H9 (cell line): ENCODE data around the gene TMEM209. TPM values are rescaled to one million over a fixed set of nuclear protein-coding genes. Genes with fewer than 3 reads are reported as not detected.

Experiments
- DNase-seq: peaks from one replicate; pipeline ENCODE4 v3.0.0-alpha.2; 2017
- H2AFZ ChIP-seq: one replicate; pipeline ENCODE4 v1.6.1; 2013; ENCODE audit warnings: mild to moderate bottlenecking, low read length, control low read depth, moderate library complexity
- H2AK5ac ChIP-seq: 2 replicates; pipeline ENCODE4 v1.6.1; 2013; ENCODE audit warnings: low read length, control low read depth, mixed read lengths; ENCODE audit not compliant: insufficient read length
- H2BK120ac ChIP-seq: one replicate; pipeline ENCODE4 v1.6.1; 2013; ENCODE audit warnings: low read depth, mild to moderate bottlenecking, low read length, control low read depth, inconsistent platforms; ENCODE audit not compliant: poor library complexity, severe bottlenecking
- H2BK12ac ChIP-seq: 2 replicates; pipeline ENCODE4 v1.6.1; 2013; ENCODE audit warnings: low read length, control low read depth, mixed read lengths, low read depth; ENCODE audit not compliant: insufficient read length
- H2BK15ac ChIP-seq: 2 replicates; pipeline ENCODE4 v1.6.1; 2013; ENCODE audit warnings: low read depth, low read length, control low read depth
- H2BK20ac ChIP-seq: one replicate; pipeline ENCODE4 v1.6.1; 2013; ENCODE audit warnings: low read depth, mild to moderate bottlenecking, low read length, control low read depth, inconsistent platforms; ENCODE audit not compliant: poor library complexity, severe bottlenecking
- H2BK5ac ChIP-seq: 2 replicates; pipeline ENCODE4 v1.6.1; 2013; ENCODE audit warnings: low read length, control low read depth, mixed read lengths; ENCODE audit not compliant: insufficient read length
- H3K14ac ChIP-seq: 2 replicates; pipeline ENCODE4 v1.6.1; 2013; ENCODE audit warnings: low read length, control low read depth; ENCODE audit not compliant: insufficient read depth
- H3K18ac ChIP-seq: 2 replicates; pipeline ENCODE4 v1.6.1; 2013; ENCODE audit warnings: low read depth, mild to moderate bottlenecking, mixed read lengths, low read length, control low read depth; ENCODE audit not compliant: insufficient read length
- H3K23ac ChIP-seq: 2 replicates; pipeline ENCODE4 v1.6.1; 2013; ENCODE audit warnings: low read length, control low read depth, mixed read lengths, low read depth; ENCODE audit not compliant: insufficient read length
- H3K23me2 ChIP-seq: 2 replicates; pipeline ENCODE4 v1.6.1; 2013; ENCODE audit warnings: low read depth, mild to moderate bottlenecking, mixed read lengths, low read length, control low read depth; ENCODE audit not compliant: insufficient read length, poor library complexity, severe bottlenecking
- H3K27ac ChIP-seq: 2 replicates; pipeline ENCODE4 v1.5.1; 2013; ENCODE audit warnings: low read length, control low read depth, mixed read lengths, low read depth; ENCODE audit not compliant: insufficient read length
- H3K27me3 ChIP-seq: 2 replicates; pipeline ENCODE4 v1.6.1; 2013; ENCODE audit warnings: low read length, control low read depth, inconsistent platforms; ENCODE audit not compliant: insufficient read depth
- H3K4ac ChIP-seq: 2 replicates; pipeline ENCODE4 v1.6.1; 2013; ENCODE audit warnings: low read depth, mild to moderate bottlenecking, control low read depth, inconsistent platforms, low read length, moderate library complexity
- H3K4me1 ChIP-seq: 2 replicates; pipeline ENCODE4 v1.6.1; 2013; ENCODE audit warnings: low read length, control low read depth, inconsistent platforms; ENCODE audit not compliant: insufficient read depth
- H3K4me2 ChIP-seq: 2 replicates; pipeline ENCODE4 v1.6.1; 2013; ENCODE audit warnings: low read length, control low read depth, mixed read lengths; ENCODE audit not compliant: insufficient read length, insufficient read depth
- H3K56ac ChIP-seq: 2 replicates; pipeline ENCODE4 v1.6.1; 2013; ENCODE audit warnings: low read depth, mild to moderate bottlenecking, mixed read lengths, low read length, control low read depth; ENCODE audit not compliant: insufficient read length
- H3K79me1 ChIP-seq: 2 replicates; pipeline ENCODE4 v1.6.1; 2013; ENCODE audit warnings: low read depth, mild to moderate bottlenecking, moderate library complexity, low read length, control low read depth, inconsistent platforms; ENCODE audit not compliant: insufficient read depth, poor library complexity, severe bottlenecking
- H3K79me2 ChIP-seq: 2 replicates; pipeline ENCODE4 v1.6.1; 2013; ENCODE audit warnings: low read length, control low read depth, inconsistent platforms; ENCODE audit not compliant: insufficient read depth
- H3K9ac ChIP-seq: 2 replicates; pipeline ENCODE4 v1.6.1; 2013; ENCODE audit warnings: low read length, control low read depth, mixed read lengths; ENCODE audit not compliant: insufficient read length; ENCODE audit errors: extremely low read depth
- H3K9me3 ChIP-seq: one replicate; pipeline ENCODE4 v1.6.1; 2013; ENCODE audit warnings: low read depth, low read length, inconsistent platforms; ENCODE audit not compliant: control insufficient read depth
- H3T11ph ChIP-seq: one replicate; pipeline ENCODE4 v1.6.1; 2013; ENCODE audit warnings: mild to moderate bottlenecking, low read length, control low read depth, inconsistent platforms
- H4K20me1 ChIP-seq: one replicate; pipeline ENCODE4 v1.6.1; 2013; ENCODE audit not compliant: control insufficient read depth, insufficient read length, insufficient read depth
- H4K5ac ChIP-seq: 2 replicates; pipeline ENCODE4 v1.6.1; 2013; ENCODE audit warnings: low read depth, mild to moderate bottlenecking, mixed read lengths, low read length, control low read depth; ENCODE audit not compliant: insufficient read length
- H4K8ac ChIP-seq: replicated peaks from 2 replicates; pipeline ENCODE4 v1.6.1; 2013; ENCODE audit warnings: low read length, control low read depth, mixed read lengths, low read depth; ENCODE audit not compliant: insufficient read length
- H4K91ac ChIP-seq: 2 replicates; pipeline ENCODE4 v1.6.1; 2013; ENCODE audit warnings: low read depth, mild to moderate bottlenecking, moderate library complexity, mixed read lengths, low read length, control low read depth; ENCODE audit not compliant: insufficient read length
- H3K27ac Mint-ChIP-seq, 3 experiments: 2 replicates in 2 of 3; 3 replicates in 1 of 3; pipeline ENCODE4 v1.8.0; 2020 to 2021; ENCODE audit warnings: mixed read lengths in 3 of 3, mild to moderate bottlenecking in 1 of 3, moderate library complexity in 1 of 3
- H3K27me3 Mint-ChIP-seq: 2 replicates; pipeline ENCODE4 v1.8.0; 2021; ENCODE audit warnings: low read depth, mild to moderate bottlenecking, moderate library complexity, mixed read lengths
- H3K36me3 Mint-ChIP-seq, 3 experiments: 2 replicates in 2 of 3; 3 replicates in 1 of 3; pipeline ENCODE4 v1.8.0; 2020 to 2021; ENCODE audit warnings: low read depth in 3 of 3, mixed read lengths in 3 of 3; ENCODE audit not compliant: insufficient read depth in 1 of 3
- H3K4me1 Mint-ChIP-seq, 2 experiments: 2 replicates each; pipeline ENCODE4 v1.8.0; 2020; ENCODE audit warnings: mixed read lengths in 2 of 2
- H3K4me3 Mint-ChIP-seq, 2 experiments: 2 replicates in 1 of 2; 3 replicates in 1 of 2; pipeline ENCODE4 v1.8.0; 2020 to 2021; ENCODE audit warnings: mild to moderate bottlenecking in 2 of 2, mixed read lengths in 2 of 2, moderate library complexity in 1 of 2
- H3K9me3 Mint-ChIP-seq, 2 experiments: 2 replicates in 1 of 2; 3 replicates in 1 of 2; pipeline ENCODE4 v1.8.0; 2020; ENCODE audit warnings: mild to moderate bottlenecking in 2 of 2, mixed read lengths in 2 of 2, moderate library complexity in 1 of 2
- WGBS: extraction: QIAGEN DNeasy Blood & Tissue Kit; methylation state at CpG from one replicate; pipeline ENCODE4 v1.1.7; 2013; ENCODE audit warnings: missing lambda C conversion rate, low lambda C conversion rate, mixed read lengths; ENCODE audit not compliant: insufficient read length; ENCODE audit errors: extremely low coverage; 5-methylcytosine and 5-hydroxymethylcytosine counted together
- total RNA-seq: library from RNA; stranded (reverse); gene quantifications from 2 replicates; pipeline ENCODE4 v1.2.1, GENCODE V29; 2021
- TF ChIP-seq, protein P1 (sequence below): fragments of 200-600 bp; sonication (generic); conservative IDR thresholded peaks from 3 replicates; pipeline ENCODE4 v1.8.0; 2021; ENCODE audit warnings: antibody characterized with exemption, mild to moderate bottlenecking

Gene TMEM209
- total RNA-seq, 1 experiment from 2014 or later: 30.8 TPM

GRCh38 chr7:130124711-130125110 lies 80.5 kb downstream of the TMEM209 start:
- Mint-ChIP-seq H3K4me1 (no peaks in the 10 kb centered on the region), H3K4me3 (no peak overlapping the region), H3K27ac (no peak overlapping the region), H3K36me3 (peaks cover 6 to 42% (median 42%) of the 10 kb centered on the region in 3 experiments; a peak in 6 of 7 replicates), H3K27me3 (no peaks in the 10 kb centered on the region), H3K9me3 (no peaks in the 10 kb centered on the region)
- Histone ChIP-seq H2AFZ (no peak overlapping the region), H2AK5ac (no peak overlapping the region), H3K27ac (no peak overlapping the region), H3K27me3 (no peaks in the 10 kb centered on the region), H4K5ac (no peak overlapping the region), H3K14ac (no peak overlapping the region), H4K91ac (no peak overlapping the region), H3K9me3 (no peaks in the 10 kb centered on the region), H3K18ac (no peak overlapping the region), H3K4me1 (no peaks in the 10 kb centered on the region), H4K8ac (no peak overlapping the region), H2BK15ac (no peak overlapping the region), H3K79me2 (no peaks in the 10 kb centered on the region), H2BK5ac (no peak overlapping the region), H3K9ac (no peak overlapping the region), H2BK120ac (no peak overlapping the region), H3T11ph (no peak overlapping the region), H3K23me2 (no peaks in the 10 kb centered on the region), H3K56ac (no peak overlapping the region), H3K4me2 (no peak overlapping the region), H3K23ac (no peak overlapping the region), H2BK12ac (no peak overlapping the region), H3K4ac (no peak overlapping the region), H2BK20ac (no peak overlapping the region), H4K20me1 (no peaks in the 10 kb centered on the region), H3K79me1 (no peaks in the 10 kb centered on the region)
- DNase-seq: no peak
- TF ChIP-seq, protein P1, sequence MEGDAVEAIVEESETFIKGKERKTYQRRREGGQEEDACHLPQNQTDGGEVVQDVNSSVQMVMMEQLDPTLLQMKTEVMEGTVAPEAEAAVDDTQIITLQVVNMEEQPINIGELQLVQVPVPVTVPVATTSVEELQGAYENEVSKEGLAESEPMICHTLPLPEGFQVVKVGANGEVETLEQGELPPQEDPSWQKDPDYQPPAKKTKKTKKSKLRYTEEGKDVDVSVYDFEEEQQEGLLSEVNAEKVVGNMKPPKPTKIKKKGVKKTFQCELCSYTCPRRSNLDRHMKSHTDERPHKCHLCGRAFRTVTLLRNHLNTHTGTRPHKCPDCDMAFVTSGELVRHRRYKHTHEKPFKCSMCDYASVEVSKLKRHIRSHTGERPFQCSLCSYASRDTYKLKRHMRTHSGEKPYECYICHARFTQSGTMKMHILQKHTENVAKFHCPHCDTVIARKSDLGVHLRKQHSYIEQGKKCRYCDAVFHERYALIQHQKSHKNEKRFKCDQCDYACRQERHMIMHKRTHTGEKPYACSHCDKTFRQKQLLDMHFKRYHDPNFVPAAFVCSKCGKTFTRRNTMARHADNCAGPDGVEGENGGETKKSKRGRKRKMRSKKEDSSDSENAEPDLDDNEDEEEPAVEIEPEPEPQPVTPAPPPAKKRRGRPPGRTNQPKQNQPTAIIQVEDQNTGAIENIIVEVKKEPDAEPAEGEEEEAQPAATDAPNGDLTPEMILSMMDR: no peak
- WGBS: no CpG with 5 or more reads among the region's 2 CpGs
